K562 (cell line): Measurements from ENCODE around the gene DYNC2I2. TPM values are rescaled to one million over a fixed set of nuclear protein-coding genes. Genes with fewer than 3 reads are reported as not detected.
A peak's percentile ranks its signal among the peaks of the same experiment; 100 is the strongest.

Experiments
- CEBPG ChIP-seq, 3 experiments: fragments of 200-800 bp in 1 of 3; sonication (Bioruptor generic) in 1 of 3; sonication (generic) in 1 of 3; formaldehyde crosslinking in 1 of 3; IDR thresholded peaks in 2 of 3; conservative IDR thresholded peaks in 1 of 3; 2 replicates each; pipeline versions ENCODE4 v1.6.1 to v1.8.0; 2016 to 2022; ENCODE audit warnings: missing compliant biosample characterization in 2 of 3, missing genetic modification characterization in 2 of 3, mild to moderate bottlenecking in 1 of 3, missing genetic modification reagents in 1 of 3
- DACH1 ChIP-seq: fragments of 450-650 bp; IDR thresholded peaks from 2 replicates; pipeline ENCODE4 v1.6.1; 2018; ENCODE audit not compliant: partially characterized antibody
- NELFE ChIP-seq: IDR thresholded peaks from 2 replicates; pipeline ENCODE4 v1.6.1; 2011; ENCODE audit warnings: mild to moderate bottlenecking; ENCODE audit not compliant: insufficient read depth, insufficient read length
- PTRF ChIP-seq: fragments of 450-650 bp; IDR thresholded peaks from 2 replicates; pipeline ENCODE4 v1.6.1; 2016; ENCODE audit warnings: mild to moderate bottlenecking, missing genetic modification characterization, missing compliant biosample characterization
- RBM14 ChIP-seq: fragments of 200-400 bp; formaldehyde crosslinking; IDR thresholded peaks from 2 replicates; pipeline ENCODE4 v1.6.1; 2018; ENCODE audit warnings: low read depth, mild to moderate bottlenecking, low read length, moderate library complexity, borderline replicate concordance; ENCODE audit not compliant: insufficient read depth
- TBP ChIP-seq: optimal IDR thresholded peaks from 2 replicates; pipeline ENCODE3; 2011; ENCODE audit warnings: low read depth, low read length, improper control_type of control experiment
- TOE1 ChIP-seq, 2 experiments: fragments of 450-650 bp in 1 of 2; sonication (generic) in 1 of 2; formaldehyde crosslinking in 1 of 2; IDR thresholded peaks; 2 replicates each; pipeline versions ENCODE4 v1.7.1 to v1.8.0; 2016 to 2022; ENCODE audit warnings: borderline replicate concordance in 2 of 2, mild to moderate bottlenecking in 2 of 2, antibody characterized with exemption in 1 of 2, inconsistent platforms in 1 of 2, low read depth in 1 of 2, missing genetic modification reagents in 1 of 2, moderate library complexity in 1 of 2
- polyA plus RNA-seq, 8 experiments: library from polyadenylated mRNA; depleted of rRNA in 4 of 8; stranded (reverse) in 5 of 8; unstranded in 3 of 8; fragments of >200 nt; fragmentation: Nextera tagmentation in 2 of 8; fragmentation: Illumina TruSeq in 1 of 8; extraction: Ambion mirVana in 2 of 8; extraction: Trizol in 1 of 8; gene quantifications; 2 replicates each; pipeline versions ENCODE4 v1.2.1 to v1.2.3, GENCODE V29; 2011 to 2014; ENCODE audit warnings: inconsistent platforms in 1 of 8, missing spikeins in 1 of 8
- total RNA-seq, 7 experiments: library from RNA; depleted of rRNA in 6 of 7; stranded (reverse); fragments of >200 nt in 6 of 7; fragmentation: Illumina TruSeq in 2 of 7; extraction: Trizol in 2 of 7; gene quantifications; 2 replicates each; pipeline versions ENCODE4 v1.2.1 to v1.2.3, GENCODE V29; 2011 to 2021; ENCODE audit warnings: low replicate concordance in 1 of 7
- TF ChIP-seq, protein P1 (sequence below), 2 experiments: fragments of 450-650 bp; IDR thresholded peaks; 2 replicates each; pipeline ENCODE4 v1.6.1; 2016
- TF ChIP-seq, protein P2 (sequence below): fragments of 250-450 bp; sonication (Bioruptor Pico); IDR thresholded peaks from 2 replicates; pipeline ENCODE4 v1.5.0; 2021; ENCODE audit warnings: mild to moderate bottlenecking, moderate library complexity
- TF ChIP-seq, protein P3 (sequence below), 2 experiments: fragments of 450-650 bp; IDR thresholded peaks; 2 replicates each; pipeline ENCODE4 v1.6.1; 2016; ENCODE audit warnings: mild to moderate bottlenecking in 2 of 2, borderline replicate concordance in 1 of 2, low read depth in 1 of 2, moderate library complexity in 1 of 2

The DYNC2I2 gene
- total and polyA plus RNA-seq, 9 of the 15 experiments (the other 6 are each of a cell fraction or from before 2014, with no cell fraction given), result 1.5 to 249 (median 70.0) TPM

DNA sequence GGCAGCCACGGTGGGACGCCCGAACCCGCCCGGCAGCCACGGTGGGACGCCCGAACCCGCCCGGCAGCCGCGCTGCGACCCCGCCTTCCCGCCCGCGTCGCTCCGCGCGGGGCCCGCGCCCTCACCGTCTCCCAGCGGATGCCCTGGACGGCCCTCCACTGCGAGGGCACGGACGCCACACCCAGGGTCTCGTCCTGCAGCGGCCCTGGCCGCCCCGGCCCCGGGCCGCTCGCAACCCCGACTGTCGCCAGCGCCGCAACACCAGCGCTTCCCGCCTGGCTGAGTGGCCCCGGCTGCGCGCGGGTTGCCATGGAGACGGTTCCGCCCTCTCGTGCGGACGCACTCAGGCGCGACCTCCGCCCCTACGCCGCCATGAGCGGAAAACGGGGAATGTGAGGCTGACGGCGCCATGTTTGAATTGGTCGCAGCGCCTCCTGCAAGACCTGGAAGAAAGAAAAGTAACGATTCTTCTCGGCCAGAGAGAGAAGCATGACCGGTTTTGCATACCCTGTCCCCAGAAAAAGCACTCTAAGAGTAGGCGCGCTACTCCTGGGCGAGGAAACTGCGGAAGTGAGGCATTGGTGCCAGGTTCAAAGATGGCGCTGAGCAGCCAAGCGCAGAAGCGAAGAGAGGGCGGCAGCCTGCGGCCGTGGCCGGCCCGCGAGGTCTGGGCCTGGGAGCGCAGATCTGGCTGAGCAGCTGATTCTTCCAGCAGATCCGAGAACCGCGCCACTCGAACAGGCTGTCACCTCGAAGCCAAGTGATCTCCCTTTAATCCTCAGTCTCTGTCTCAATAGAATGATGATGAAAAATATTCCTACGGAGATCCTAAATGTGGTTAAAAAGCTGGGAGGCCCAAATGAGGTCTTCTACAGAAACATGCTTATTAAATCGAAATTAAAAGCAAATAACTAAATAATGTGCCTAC is at the start of gene DYNC2I2 (continued):
- TF ChIP-seq, protein P1, sequence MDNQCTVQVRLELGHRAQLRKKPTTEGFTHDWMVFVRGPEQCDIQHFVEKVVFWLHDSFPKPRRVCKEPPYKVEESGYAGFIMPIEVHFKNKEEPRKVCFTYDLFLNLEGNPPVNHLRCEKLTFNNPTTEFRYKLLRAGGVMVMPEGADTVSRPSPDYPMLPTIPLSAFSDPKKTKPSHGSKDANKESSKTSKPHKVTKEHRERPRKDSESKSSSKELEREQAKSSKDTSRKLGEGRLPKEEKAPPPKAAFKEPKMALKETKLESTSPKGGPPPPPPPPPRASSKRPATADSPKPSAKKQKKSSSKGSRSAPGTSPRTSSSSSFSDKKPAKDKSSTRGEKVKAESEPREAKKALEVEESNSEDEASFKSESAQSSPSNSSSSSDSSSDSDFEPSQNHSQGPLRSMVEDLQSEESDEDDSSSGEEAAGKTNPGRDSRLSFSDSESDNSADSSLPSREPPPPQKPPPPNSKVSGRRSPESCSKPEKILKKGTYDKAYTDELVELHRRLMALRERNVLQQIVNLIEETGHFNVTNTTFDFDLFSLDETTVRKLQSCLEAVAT (IDR thresholded peaks at IDR 0.05), result peak in 1 of 2 experiments; percentile 91; a peak in 2 of 4 replicates
- no peak for TF ChIP-seq RBM14
- TF ChIP-seq, protein P2, sequence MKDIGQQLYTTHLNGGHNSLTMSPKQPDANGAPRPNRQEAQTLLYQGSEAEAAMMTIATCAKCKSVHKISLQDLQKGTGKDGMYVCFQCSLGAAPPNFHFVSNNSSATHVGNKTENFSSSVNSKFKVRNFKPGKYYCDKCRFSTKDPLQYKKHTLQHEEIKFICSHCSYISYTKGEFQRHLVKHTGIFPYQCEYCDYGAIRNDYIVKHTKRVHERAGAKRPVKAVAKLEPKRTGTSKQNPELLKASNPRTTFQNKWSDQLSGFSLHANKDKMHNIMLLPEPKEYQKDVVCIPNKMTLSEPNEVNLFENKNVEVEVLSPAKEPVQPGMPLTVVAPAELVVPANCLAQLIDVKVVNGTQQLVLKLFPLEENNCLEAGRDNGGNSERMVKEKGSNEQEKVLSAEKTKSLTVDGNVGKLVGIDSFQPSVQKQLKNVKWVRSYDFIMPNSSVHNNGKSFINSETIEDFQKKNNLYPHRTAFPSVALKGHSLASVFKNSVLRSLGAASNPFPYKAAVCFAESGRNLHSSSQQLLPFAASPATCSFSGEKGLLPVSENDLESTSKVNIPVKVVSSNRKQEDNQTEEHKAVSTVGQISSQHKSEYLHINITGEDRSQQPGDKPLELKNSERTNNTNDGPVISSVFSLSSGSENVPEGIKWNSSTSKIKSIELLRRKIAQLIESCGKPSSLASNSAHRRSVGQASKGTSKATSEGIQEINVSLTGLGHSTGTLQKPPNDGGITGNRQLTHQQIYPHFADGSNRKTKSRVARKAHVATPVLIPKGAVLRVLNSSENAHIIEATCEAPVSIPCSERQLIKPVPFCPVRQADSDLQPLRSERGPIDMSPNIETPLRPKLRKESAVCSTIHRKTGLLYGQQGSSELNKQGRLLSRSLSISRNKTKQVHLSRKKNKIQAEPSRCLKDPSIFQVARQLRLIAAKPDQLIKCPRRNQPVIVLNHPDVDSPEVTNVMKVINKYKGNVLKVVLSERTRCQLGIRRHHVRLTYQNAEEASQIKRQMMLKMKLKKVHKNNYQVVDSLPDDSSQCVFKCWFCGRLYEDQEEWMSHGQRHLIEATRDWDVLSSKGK, result no peak
- TF ChIP-seq DACH1, result peak; percentile 51
- TF ChIP-seq TBP, result peak; percentile 87
- no peak for TF ChIP-seq NELFE
- no peak for TF ChIP-seq CEBPG (CRISPR knock-in tag; IDR thresholded peaks at IDR 0.05)
- peak in 1 of 2 experiments; percentile 7; a peak in 1 of 4 replicates for TF ChIP-seq CEBPG (tag; conservative IDR thresholded peaks at IDR 0.05 in 1 of 2, IDR thresholded peaks at IDR 0.05 in 1 of 2)
- TF ChIP-seq, protein P3, sequence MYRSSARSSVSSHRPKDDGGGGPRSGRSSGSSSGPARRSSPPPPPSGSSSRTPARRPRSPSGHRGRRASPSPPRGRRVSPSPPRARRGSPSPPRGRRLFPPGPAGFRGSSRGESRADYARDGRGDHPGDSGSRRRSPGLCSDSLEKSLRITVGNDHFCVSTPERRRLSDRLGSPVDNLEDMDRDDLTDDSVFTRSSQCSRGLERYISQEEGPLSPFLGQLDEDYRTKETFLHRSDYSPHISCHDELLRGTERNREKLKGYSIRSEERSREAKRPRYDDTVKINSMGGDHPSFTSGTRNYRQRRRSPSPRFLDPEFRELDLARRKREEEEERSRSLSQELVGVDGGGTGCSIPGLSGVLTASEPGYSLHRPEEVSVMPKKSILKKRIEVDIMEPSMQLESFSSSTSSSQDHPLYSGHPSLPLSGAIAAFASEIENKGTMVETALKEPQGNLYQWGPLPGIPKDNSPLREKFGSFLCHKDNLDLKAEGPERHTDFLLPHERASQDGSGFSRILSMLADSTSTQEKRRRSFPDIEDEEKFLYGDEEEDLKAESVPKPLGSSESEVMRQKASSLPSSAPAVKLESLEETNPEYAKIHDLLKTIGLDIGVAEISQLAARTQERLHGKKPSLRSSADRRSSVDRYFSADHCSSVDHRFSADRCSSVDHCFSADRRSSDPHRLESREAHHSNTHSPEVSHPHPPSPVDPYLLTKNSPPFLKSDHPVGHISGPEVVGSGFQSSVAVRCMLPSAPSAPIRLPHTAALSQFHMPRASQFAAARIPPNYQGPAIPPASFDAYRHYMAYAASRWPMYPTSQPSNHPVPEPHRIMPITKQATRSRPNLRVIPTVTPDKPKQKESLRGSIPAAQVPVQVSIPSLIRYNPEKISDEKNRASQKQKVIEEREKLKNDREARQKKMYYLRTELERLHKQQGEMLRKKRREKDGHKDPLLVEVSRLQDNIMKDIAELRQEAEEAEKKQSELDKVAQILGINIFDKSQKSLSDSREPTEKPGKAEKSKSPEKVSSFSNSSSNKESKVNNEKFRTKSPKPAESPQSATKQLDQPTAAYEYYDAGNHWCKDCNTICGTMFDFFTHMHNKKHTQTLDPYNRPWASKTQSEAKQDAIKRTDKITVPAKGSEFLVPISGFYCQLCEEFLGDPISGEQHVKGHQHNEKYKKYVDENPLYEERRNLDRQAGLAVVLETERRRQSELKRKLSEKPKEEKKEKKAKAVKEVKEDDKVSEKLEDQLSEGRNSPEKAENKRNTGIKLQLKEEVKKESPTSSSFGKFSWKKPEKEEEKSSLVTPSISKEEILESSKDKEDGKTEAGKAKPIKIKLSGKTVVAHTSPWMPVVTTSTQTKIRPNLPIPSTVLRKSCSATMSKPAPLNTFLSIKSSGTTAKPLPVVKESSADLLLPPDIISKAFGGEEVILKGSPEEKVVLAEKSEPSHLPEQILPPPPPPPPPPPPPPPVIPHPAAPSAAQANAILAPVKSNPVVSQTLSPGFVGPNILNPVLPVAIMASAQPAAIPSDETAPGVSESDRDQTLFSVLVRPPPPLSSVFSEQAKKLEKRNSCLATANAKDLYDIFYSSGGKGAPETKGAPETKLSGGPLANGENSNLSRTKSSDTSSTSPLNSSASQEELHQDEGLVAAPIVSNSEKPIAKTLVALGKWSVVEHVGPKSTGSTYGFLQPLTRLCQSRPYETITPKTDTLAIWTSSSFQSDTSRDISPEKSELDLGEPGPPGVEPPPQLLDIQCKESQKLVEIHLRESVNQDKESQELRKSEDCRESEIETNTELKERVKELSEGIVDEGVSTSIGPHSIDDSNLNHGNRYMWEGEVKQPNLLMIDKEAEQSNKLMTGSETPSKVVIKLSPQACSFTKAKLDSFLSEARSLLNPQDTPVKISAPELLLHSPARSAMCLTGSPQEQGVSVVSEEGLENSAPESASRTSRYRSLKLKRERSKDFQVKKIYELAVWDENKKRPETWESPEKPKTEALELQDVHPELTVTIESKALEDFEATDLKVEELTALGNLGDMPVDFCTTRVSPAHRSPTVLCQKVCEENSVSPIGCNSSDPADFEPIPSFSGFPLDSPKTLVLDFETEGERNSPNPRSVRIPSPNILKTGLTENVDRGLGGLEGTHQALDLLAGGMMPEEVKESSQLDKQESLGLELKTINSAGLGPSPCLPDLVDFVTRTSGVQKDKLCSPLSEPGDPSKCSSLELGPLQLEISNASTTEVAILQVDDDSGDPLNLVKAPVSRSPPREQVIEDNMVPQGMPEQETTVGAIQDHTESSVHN (IDR thresholded peaks at IDR 0.05; ENCODE audit: borderline replicate concordance in 1 of 2, low read depth in 1 of 2), result peak in 1 of 2 experiments; percentile 43; a peak in 1 of 4 replicates
- TF ChIP-seq TOE1 (IDR thresholded peaks at IDR 0.05; ENCODE audit: borderline replicate concordance), result peak; percentile 80
- peak; percentile 90 for TF ChIP-seq TOE1 (CRISPR knock-in tag; IDR thresholded peaks at IDR 0.05; ENCODE audit: borderline replicate concordance, low read depth)
- no peak for TF ChIP-seq PTRF (tag)
